H9 (cell line): ENCODE data around the gene PRPH2. TPM values are rescaled to one million over a fixed set of nuclear protein-coding genes. Genes with fewer than 3 reads are reported as not detected.

ENCODE experiments used
- DNase-seq: peaks from one replicate; pipeline ENCODE4 v3.0.0-alpha.2; 2017
- H2AFZ ChIP-seq: one replicate; pipeline ENCODE4 v1.6.1; 2013; ENCODE audit warnings: mild to moderate bottlenecking, low read length, control low read depth, moderate library complexity
- H2AK5ac ChIP-seq: 2 replicates; pipeline ENCODE4 v1.6.1; 2013; ENCODE audit warnings: low read length, control low read depth, mixed read lengths; ENCODE audit not compliant: insufficient read length
- H2BK120ac ChIP-seq: one replicate; pipeline ENCODE4 v1.6.1; 2013; ENCODE audit warnings: low read depth, mild to moderate bottlenecking, low read length, control low read depth, inconsistent platforms; ENCODE audit not compliant: poor library complexity, severe bottlenecking
- H2BK12ac ChIP-seq: 2 replicates; pipeline ENCODE4 v1.6.1; 2013; ENCODE audit warnings: low read length, control low read depth, mixed read lengths, low read depth; ENCODE audit not compliant: insufficient read length
- H2BK15ac ChIP-seq: 2 replicates; pipeline ENCODE4 v1.6.1; 2013; ENCODE audit warnings: low read depth, low read length, control low read depth
- H2BK20ac ChIP-seq: one replicate; pipeline ENCODE4 v1.6.1; 2013; ENCODE audit warnings: low read depth, mild to moderate bottlenecking, low read length, control low read depth, inconsistent platforms; ENCODE audit not compliant: poor library complexity, severe bottlenecking
- H2BK5ac ChIP-seq: 2 replicates; pipeline ENCODE4 v1.6.1; 2013; ENCODE audit warnings: low read length, control low read depth, mixed read lengths; ENCODE audit not compliant: insufficient read length
- H3K14ac ChIP-seq: 2 replicates; pipeline ENCODE4 v1.6.1; 2013; ENCODE audit warnings: low read length, control low read depth; ENCODE audit not compliant: insufficient read depth
- H3K18ac ChIP-seq: 2 replicates; pipeline ENCODE4 v1.6.1; 2013; ENCODE audit warnings: low read depth, mild to moderate bottlenecking, mixed read lengths, low read length, control low read depth; ENCODE audit not compliant: insufficient read length
- H3K23ac ChIP-seq: 2 replicates; pipeline ENCODE4 v1.6.1; 2013; ENCODE audit warnings: low read length, control low read depth, mixed read lengths, low read depth; ENCODE audit not compliant: insufficient read length
- H3K23me2 ChIP-seq: 2 replicates; pipeline ENCODE4 v1.6.1; 2013; ENCODE audit warnings: low read depth, mild to moderate bottlenecking, mixed read lengths, low read length, control low read depth; ENCODE audit not compliant: insufficient read length, poor library complexity, severe bottlenecking
- H3K27ac ChIP-seq: 2 replicates; pipeline ENCODE4 v1.5.1; 2013; ENCODE audit warnings: low read length, control low read depth, mixed read lengths, low read depth; ENCODE audit not compliant: insufficient read length
- H3K27me3 ChIP-seq: 2 replicates; pipeline ENCODE4 v1.6.1; 2013; ENCODE audit warnings: low read length, control low read depth, inconsistent platforms; ENCODE audit not compliant: insufficient read depth
- H3K4ac ChIP-seq: 2 replicates; pipeline ENCODE4 v1.6.1; 2013; ENCODE audit warnings: low read depth, mild to moderate bottlenecking, control low read depth, inconsistent platforms, low read length, moderate library complexity
- H3K4me1 ChIP-seq: 2 replicates; pipeline ENCODE4 v1.6.1; 2013; ENCODE audit warnings: low read length, control low read depth, inconsistent platforms; ENCODE audit not compliant: insufficient read depth
- H3K4me2 ChIP-seq: 2 replicates; pipeline ENCODE4 v1.6.1; 2013; ENCODE audit warnings: low read length, control low read depth, mixed read lengths; ENCODE audit not compliant: insufficient read length, insufficient read depth
- H3K56ac ChIP-seq: 2 replicates; pipeline ENCODE4 v1.6.1; 2013; ENCODE audit warnings: low read depth, mild to moderate bottlenecking, mixed read lengths, low read length, control low read depth; ENCODE audit not compliant: insufficient read length
- H3K79me1 ChIP-seq: 2 replicates; pipeline ENCODE4 v1.6.1; 2013; ENCODE audit warnings: low read depth, mild to moderate bottlenecking, moderate library complexity, low read length, control low read depth, inconsistent platforms; ENCODE audit not compliant: insufficient read depth, poor library complexity, severe bottlenecking
- H3K79me2 ChIP-seq: 2 replicates; pipeline ENCODE4 v1.6.1; 2013; ENCODE audit warnings: low read length, control low read depth, inconsistent platforms; ENCODE audit not compliant: insufficient read depth
- H3K9ac ChIP-seq: 2 replicates; pipeline ENCODE4 v1.6.1; 2013; ENCODE audit warnings: low read length, control low read depth, mixed read lengths; ENCODE audit not compliant: insufficient read length; ENCODE audit errors: extremely low read depth
- H3K9me3 ChIP-seq: one replicate; pipeline ENCODE4 v1.6.1; 2013; ENCODE audit warnings: low read depth, low read length, inconsistent platforms; ENCODE audit not compliant: control insufficient read depth
- H3T11ph ChIP-seq: one replicate; pipeline ENCODE4 v1.6.1; 2013; ENCODE audit warnings: mild to moderate bottlenecking, low read length, control low read depth, inconsistent platforms
- H4K20me1 ChIP-seq: one replicate; pipeline ENCODE4 v1.6.1; 2013; ENCODE audit not compliant: control insufficient read depth, insufficient read length, insufficient read depth
- H4K5ac ChIP-seq: 2 replicates; pipeline ENCODE4 v1.6.1; 2013; ENCODE audit warnings: low read depth, mild to moderate bottlenecking, mixed read lengths, low read length, control low read depth; ENCODE audit not compliant: insufficient read length
- H4K8ac ChIP-seq: replicated peaks from 2 replicates; pipeline ENCODE4 v1.6.1; 2013; ENCODE audit warnings: low read length, control low read depth, mixed read lengths, low read depth; ENCODE audit not compliant: insufficient read length
- H4K91ac ChIP-seq: 2 replicates; pipeline ENCODE4 v1.6.1; 2013; ENCODE audit warnings: low read depth, mild to moderate bottlenecking, moderate library complexity, mixed read lengths, low read length, control low read depth; ENCODE audit not compliant: insufficient read length
- H3K27ac Mint-ChIP-seq, 3 experiments: 2 replicates in 2 of 3; 3 replicates in 1 of 3; pipeline ENCODE4 v1.8.0; 2020 to 2021; ENCODE audit warnings: mixed read lengths in 3 of 3, mild to moderate bottlenecking in 1 of 3, moderate library complexity in 1 of 3
- H3K27me3 Mint-ChIP-seq: 2 replicates; pipeline ENCODE4 v1.8.0; 2021; ENCODE audit warnings: low read depth, mild to moderate bottlenecking, moderate library complexity, mixed read lengths
- H3K36me3 Mint-ChIP-seq, 3 experiments: 2 replicates in 2 of 3; 3 replicates in 1 of 3; pipeline ENCODE4 v1.8.0; 2020 to 2021; ENCODE audit warnings: low read depth in 3 of 3, mixed read lengths in 3 of 3; ENCODE audit not compliant: insufficient read depth in 1 of 3
- H3K4me1 Mint-ChIP-seq, 2 experiments: 2 replicates each; pipeline ENCODE4 v1.8.0; 2020; ENCODE audit warnings: mixed read lengths in 2 of 2
- H3K4me3 Mint-ChIP-seq, 2 experiments: 2 replicates in 1 of 2; 3 replicates in 1 of 2; pipeline ENCODE4 v1.8.0; 2020 to 2021; ENCODE audit warnings: mild to moderate bottlenecking in 2 of 2, mixed read lengths in 2 of 2, moderate library complexity in 1 of 2
- H3K9me3 Mint-ChIP-seq, 2 experiments: 2 replicates in 1 of 2; 3 replicates in 1 of 2; pipeline ENCODE4 v1.8.0; 2020; ENCODE audit warnings: mild to moderate bottlenecking in 2 of 2, mixed read lengths in 2 of 2, moderate library complexity in 1 of 2
- CTCF ChIP-seq: fragments of 200-600 bp; sonication (generic); conservative IDR thresholded peaks from 3 replicates; pipeline ENCODE4 v1.8.0; 2021; ENCODE audit warnings: antibody characterized with exemption, mild to moderate bottlenecking
- WGBS: extraction: QIAGEN DNeasy Blood & Tissue Kit; methylation state at CpG from one replicate; pipeline ENCODE4 v1.1.7; 2013; ENCODE audit warnings: missing lambda C conversion rate, low lambda C conversion rate, mixed read lengths; ENCODE audit not compliant: insufficient read length; ENCODE audit errors: extremely low coverage; 5-methylcytosine and 5-hydroxymethylcytosine counted together
- total RNA-seq: library from RNA; stranded (reverse); gene quantifications from 2 replicates; pipeline ENCODE4 v1.2.1, GENCODE V29; 2021

Gene PRPH2
- total RNA-seq, 1 experiment from 2014 or later: 0.31 TPM

- H2AK5ac ChIP-seq: no peak overlapping the region
- no peaks in the 10 kb centered on the region for H3K27me3 Mint-ChIP-seq
- H3K9me3 ChIP-seq: no peaks in the 10 kb centered on the region
- no peaks in the 10 kb centered on the region; the same call in 1 of the 2 replicates for H3K27me3 ChIP-seq
- no peaks in the 10 kb centered on the region for H3K23me2 ChIP-seq
- no peak overlapping the region for H2BK120ac ChIP-seq
- no peak overlapping the region for H4K5ac ChIP-seq
- no peak overlapping the region for H2AFZ ChIP-seq
- H3K9ac ChIP-seq: no peak overlapping the region
- H2BK12ac ChIP-seq: no peak overlapping the region
- H3K27ac ChIP-seq: no peak overlapping the region
- no peak overlapping the region for H3K4ac ChIP-seq
- H2BK20ac ChIP-seq: no peak overlapping the region
- H3K18ac ChIP-seq: no peak overlapping the region
- H3K23ac ChIP-seq: no peak overlapping the region
- DNase-seq: no peak
- no peak for TF ChIP-seq CTCF
- no peak overlapping the region for H4K91ac ChIP-seq
- H3T11ph ChIP-seq: no peak overlapping the region
- H3K79me2 ChIP-seq: no peaks in the 10 kb centered on the region
- H3K4me3 Mint-ChIP-seq: no peak overlapping the region
- no peak overlapping the region for H3K14ac ChIP-seq
- no peak overlapping the region for H2BK15ac ChIP-seq
- H3K36me3 Mint-ChIP-seq: peaks cover 26 to 78% (median 70%) of the 10 kb centered on the region in 3 experiments
- no peaks in the 10 kb centered on the region for H3K4me1 ChIP-seq
- WGBS: no CpG with 5 or more reads among the region's 5 CpGs
- no peak overlapping the region for H3K27ac Mint-ChIP-seq
- H3K4me1 Mint-ChIP-seq: no peaks in the 10 kb centered on the region
- H3K4me2 ChIP-seq: no peak overlapping the region
- no peaks in the 10 kb centered on the region for H3K79me1 ChIP-seq
- no peak overlapping the region for H2BK5ac ChIP-seq
- H4K8ac ChIP-seq: no peak overlapping the region
- H3K9me3 Mint-ChIP-seq: no peaks in the 10 kb centered on the region
- no peaks in the 10 kb centered on the region for H4K20me1 ChIP-seq
- H3K56ac ChIP-seq: no peak overlapping the region
Measured at GRCh38 chr6:42679358-42679757, 43.0 kb downstream of the PRPH2 start.
